ENCODE measurements around the gene RBBP8NL.

RBBP8NL gene

GRCh38 chr20:62445553-62446340 is 18.4 kb upstream of the RBBP8NL start:
- no peak for TF ChIP-seq CTCF (IDR thresholded peaks at IDR 0.05; ENCODE audit: borderline replicate concordance, control extremely low read depth, extremely low read depth, insufficient read depth, missing control alignments)
- in situ Hi-C loops (cut with MboI; ENCODE audit: low sequenced_read_pairs, unreplicated experiment) = no loop called here

GRCh38 chr20:62444286-62444685 is 16.9 kb upstream of the RBBP8NL start:
- in situ Hi-C loops (cut with MboI; ENCODE audit: low sequenced_read_pairs, unreplicated experiment) = no loop called here

More at GRCh38 chr20:62445553-62446340, 18.4 kb upstream of the RBBP8NL start:
- DNase-seq (ENCODE audit: low spot score) = no peak

GRCh38 chr20:62441987-62442539 is 14.7 kb upstream of the RBBP8NL start:
- no peak for DNase-seq (ENCODE audit: low spot score)
- no peak for TF ChIP-seq CTCF (IDR thresholded peaks at IDR 0.05; ENCODE audit: borderline replicate concordance, control extremely low read depth, extremely low read depth, insufficient read depth, missing control alignments)

More at GRCh38 chr20:62444286-62444685, 16.9 kb upstream of the RBBP8NL start:
- TF ChIP-seq CTCF (IDR thresholded peaks at IDR 0.05; ENCODE audit: borderline replicate concordance, control extremely low read depth, extremely low read depth, insufficient read depth, missing control alignments) = no peak
- DNase-seq (ENCODE audit: low spot score) = no peak

GRCh38 chr20:62439218-62439617 is 11.9 kb upstream of the RBBP8NL start:
- no peak for TF ChIP-seq CTCF (IDR thresholded peaks at IDR 0.05; ENCODE audit: borderline replicate concordance, control extremely low read depth, extremely low read depth, insufficient read depth, missing control alignments)
- in situ Hi-C loops (cut with MboI; ENCODE audit: low sequenced_read_pairs, unreplicated experiment) = no loop called here
- no peak for DNase-seq (ENCODE audit: low spot score)

More at GRCh38 chr20:62441987-62442539, 14.7 kb upstream of the RBBP8NL start:
- in situ Hi-C loops (cut with MboI; ENCODE audit: low sequenced_read_pairs, unreplicated experiment) = no loop called here

GRCh38 chr20:62437927-62438326 is 10.6 kb upstream of the RBBP8NL start:
- in situ Hi-C loops (cut with MboI; ENCODE audit: low sequenced_read_pairs, unreplicated experiment) = no loop called here
- no peak for DNase-seq (ENCODE audit: low spot score)
- no peak for TF ChIP-seq CTCF (IDR thresholded peaks at IDR 0.05; ENCODE audit: borderline replicate concordance, control extremely low read depth, extremely low read depth, insufficient read depth, missing control alignments)

- in situ Hi-C loops (cut with MboI; ENCODE audit: low sequenced_read_pairs, unreplicated experiment) = no loop called here
- TF ChIP-seq CTCF (IDR thresholded peaks at IDR 0.05; ENCODE audit: borderline replicate concordance, control extremely low read depth, extremely low read depth, insufficient read depth, missing control alignments) = no peak
- no peak for DNase-seq (ENCODE audit: low spot score)
Observed at GRCh38 chr20:62437496-62437895, 10.2 kb upstream of the RBBP8NL start.
